Measurements from ENCODE around the gene SERTAD2. TPM values are rescaled to one million over a fixed set of nuclear protein-coding genes. Genes with fewer than 3 reads are reported as not detected.

Gene SERTAD2
- total RNA-seq, 1 donor from 2014 or later: 42.2 TPM

DNA sequence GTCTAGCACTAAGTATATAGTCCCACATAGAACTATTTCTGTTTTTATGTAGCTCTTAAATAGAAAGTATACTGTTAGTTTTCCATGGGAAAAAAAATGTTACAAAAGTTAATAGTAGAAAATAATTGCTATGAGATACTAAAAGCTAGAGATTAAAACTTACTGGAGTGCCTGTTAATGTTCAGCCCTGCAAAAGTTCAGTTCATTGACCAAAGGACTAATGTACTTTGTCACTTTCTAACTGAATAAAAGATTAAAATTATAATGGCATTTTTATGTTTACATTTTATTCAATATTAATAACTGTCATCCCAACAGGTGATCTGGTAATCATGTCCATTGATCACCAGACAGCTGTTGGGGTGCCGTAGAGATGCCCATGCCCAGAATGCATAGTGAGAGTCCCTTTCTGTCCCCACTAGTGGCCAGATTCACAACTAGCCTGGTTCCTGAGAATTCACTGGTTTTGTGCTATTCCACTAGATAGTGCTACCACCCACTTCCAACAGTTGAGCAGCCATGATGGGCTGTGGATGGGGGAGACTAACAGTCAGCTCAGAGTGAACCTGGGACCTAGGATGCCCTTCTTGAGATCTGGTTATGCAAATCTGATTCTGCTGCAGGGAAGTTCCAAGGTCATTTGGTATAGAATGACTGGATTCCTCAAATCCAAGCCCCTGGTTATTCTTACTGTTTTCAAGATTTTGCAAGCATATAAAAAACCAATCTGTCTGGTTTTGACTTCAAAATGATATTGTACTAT is 71.8 kb downstream of the SERTAD2 start:
- Histone ChIP-seq H4K20me1 (ENCODE audit: insufficient read depth, low read length) (no peaks in the 10 kb centered on the region), H3K27me3 (ENCODE audit: insufficient read depth, low read length) (no peaks in the 10 kb centered on the region), H3K79me2 (ENCODE audit: insufficient read depth, low read length) (no peaks in the 10 kb centered on the region), H3K36me3 (ENCODE audit: insufficient read depth, low read length) (no peaks in the 10 kb centered on the region), H3K9ac (ENCODE audit: low read length) (no peak overlapping the region), H3K4me3 (ENCODE audit: insufficient read depth, low read depth, low read length) (no peak overlapping the region), H3K27ac (ENCODE audit: low read depth, low read length) (no peak overlapping the region), H3K4me2 (ENCODE audit: low read length) (no peak overlapping the region), H3K9me3 (ENCODE audit: insufficient read depth, low read depth, low read length) (no peaks in the 10 kb centered on the region), H3K4me1 (ENCODE audit: insufficient read depth, low read length) (no peaks in the 10 kb centered on the region), H2AFZ (ENCODE audit: low read depth, low read length) (no peak overlapping the region)
- Mint-ChIP-seq H3K27me3 (ENCODE audit: low read depth, unreplicated experiment) (no peaks in the 10 kb centered on the region), H3K4me1 (ENCODE audit: low read depth, unreplicated experiment) (peaks cover under 1% of the 10 kb centered on the region), H3K36me3 (ENCODE audit: low read depth, unreplicated experiment) (no peaks in the 10 kb centered on the region), H3K27ac (ENCODE audit: unreplicated experiment) (no peak overlapping the region), H3K9me3 (ENCODE audit: unreplicated experiment) (no peaks in the 10 kb centered on the region), H3K4me3 (ENCODE audit: unreplicated experiment) (no peak overlapping the region)
- FAIRE-seq (no peak), DNase-seq (ENCODE audit: low read depth) (no peak)
- TF ChIP-seq, protein P1, sequence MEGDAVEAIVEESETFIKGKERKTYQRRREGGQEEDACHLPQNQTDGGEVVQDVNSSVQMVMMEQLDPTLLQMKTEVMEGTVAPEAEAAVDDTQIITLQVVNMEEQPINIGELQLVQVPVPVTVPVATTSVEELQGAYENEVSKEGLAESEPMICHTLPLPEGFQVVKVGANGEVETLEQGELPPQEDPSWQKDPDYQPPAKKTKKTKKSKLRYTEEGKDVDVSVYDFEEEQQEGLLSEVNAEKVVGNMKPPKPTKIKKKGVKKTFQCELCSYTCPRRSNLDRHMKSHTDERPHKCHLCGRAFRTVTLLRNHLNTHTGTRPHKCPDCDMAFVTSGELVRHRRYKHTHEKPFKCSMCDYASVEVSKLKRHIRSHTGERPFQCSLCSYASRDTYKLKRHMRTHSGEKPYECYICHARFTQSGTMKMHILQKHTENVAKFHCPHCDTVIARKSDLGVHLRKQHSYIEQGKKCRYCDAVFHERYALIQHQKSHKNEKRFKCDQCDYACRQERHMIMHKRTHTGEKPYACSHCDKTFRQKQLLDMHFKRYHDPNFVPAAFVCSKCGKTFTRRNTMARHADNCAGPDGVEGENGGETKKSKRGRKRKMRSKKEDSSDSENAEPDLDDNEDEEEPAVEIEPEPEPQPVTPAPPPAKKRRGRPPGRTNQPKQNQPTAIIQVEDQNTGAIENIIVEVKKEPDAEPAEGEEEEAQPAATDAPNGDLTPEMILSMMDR (IDR thresholded peaks at IDR 0.05; ENCODE audit: insufficient read depth, low read depth, low read length): no peak
- no peak for TF ChIP-seq EZH2 (IDR thresholded peaks at IDR 0.05; ENCODE audit: insufficient read depth, low read length)

Other genes with a start within 250 kb of the SERTAD2 start
- 12.4 and 14.0 TPM in 2 replicates for gene LGALSL, start 199.8 kb downstream of the SERTAD2 start, total RNA-seq
- 15.7 and 16.0 TPM in 2 replicates for gene AFTPH, start 129.6 kb downstream of the SERTAD2 start, total RNA-seq

Data from astrocyte (in vitro differentiated cells and primary cell).